Stimulated activated naive B cell treated with anti-CD40 and anti-IgM and Interleukin-4, amounts not matched to agents 10 μg/mL and 1 μg/mL and 100 μg/mL, for 72 hours (primary cell): Measurements from ENCODE around the gene SLC31A1.

ENCODE experiments used
- ATAC-seq, 2 donors: fragments of 150-1000 bp; cut with Tn5 transposase; replicated peaks; 2 replicates each; pipeline ENCODE4 v1.10.0; 2021; ENCODE audit warnings: moderate library complexity in 1 of 2
- DNase-seq: peaks from one replicate; pipeline ENCODE4 v3.0.0; 2021
- H3K27ac Mint-ChIP-seq: one replicate; pipeline ENCODE4 v1.8.0; 2022; ENCODE audit warnings: mild to moderate bottlenecking, mixed read lengths
- H3K27me3 Mint-ChIP-seq, 2 donors: one replicate each; pipeline ENCODE4 v1.8.0; 2022; ENCODE audit warnings: mixed read lengths in 2 of 2
- H3K36me3 Mint-ChIP-seq, 2 donors: one replicate each; pipeline ENCODE4 v1.8.0; 2022; ENCODE audit warnings: mixed read lengths in 2 of 2, mild to moderate bottlenecking in 1 of 2
- H3K4me1 Mint-ChIP-seq, 2 donors: one replicate each; pipeline ENCODE4 v1.8.0; 2022; ENCODE audit warnings: mixed read lengths in 2 of 2, mild to moderate bottlenecking in 1 of 2
- H3K4me3 Mint-ChIP-seq, 2 donors: one replicate each; pipeline ENCODE4 v1.8.0; 2022; ENCODE audit warnings: mild to moderate bottlenecking in 2 of 2, mixed read lengths in 2 of 2, moderate library complexity in 1 of 2
- H3K9me3 Mint-ChIP-seq, 2 donors: one replicate each; pipeline ENCODE4 v1.8.0; 2022; ENCODE audit warnings: mixed read lengths in 2 of 2, mild to moderate bottlenecking in 1 of 2

The SLC31A1 gene

GRCh38 chr9:113221003-113221799 is at the start of gene SLC31A1, which contains the start of gene FKBP15:
TSS of gene SLC31A1 (plus strand) at chr9:113221544. CDS start at chr9:113256149, 34,605 bp downstream.
TSS of gene FKBP15 (minus strand) at chr9:113221277. CDS start at chr9:113221243, 34 bp downstream.
- Mint-ChIP-seq H3K9me3 (no peaks in the 10 kb centered on the region), H3K4me1 (peaks cover 14 to 43% of the 10 kb centered on the region in 2 donors), H3K36me3 (peaks cover 7 to 10% of the 10 kb centered on the region in 2 donors), H3K4me3 (peak within 1 kb of the TSS; percentile 96 to 97), H3K27ac (peak within 1 kb of the TSS; percentile 88), H3K27me3 (no peaks in the 10 kb centered on the region)
- DNase-seq (peak; percentile 97), ATAC-seq (peak; percentile 87 to 92)

GRCh38 chr9:113173341-113173740 is 48.0 kb upstream of the SLC31A1 start:
- Mint-ChIP-seq H3K4me3 (no peak overlapping the region), H3K9me3 (peaks cover 6 to 8% of the 10 kb centered on the region in 2 donors), H3K36me3 (peaks cover 71 to 74% of the 10 kb centered on the region in 2 donors), H3K4me1 (peaks cover 4 to 8% of the 10 kb centered on the region in 2 donors), H3K27ac (no peak overlapping the region), H3K27me3 (no peaks in the 10 kb centered on the region)
- no peak for DNase-seq
- no peak for ATAC-seq

GRCh38 chr9:113176803-113177202 is 44.5 kb upstream of the SLC31A1 start:
- peaks cover 6 to 8% of the 10 kb centered on the region in 2 donors for H3K9me3 Mint-ChIP-seq
- H3K27ac Mint-ChIP-seq = no peak overlapping the region
- H3K27me3 Mint-ChIP-seq = no peaks in the 10 kb centered on the region
- no peak for DNase-seq
- peaks cover 4 to 11% of the 10 kb centered on the region in 2 donors for H3K4me1 Mint-ChIP-seq
- ATAC-seq = no peak
- peaks cover 58 to 66% of the 10 kb centered on the region in 2 donors for H3K36me3 Mint-ChIP-seq
- no peak overlapping the region for H3K4me3 Mint-ChIP-seq

- Mint-ChIP-seq H3K4me1 (peaks cover 4 to 11% of the 10 kb centered on the region in 2 donors), H3K9me3 (peaks cover 6 to 8% of the 10 kb centered on the region in 2 donors), H3K27me3 (no peaks in the 10 kb centered on the region), H3K36me3 (peaks cover 54 to 66% of the 10 kb centered on the region in 2 donors), H3K27ac (no peak overlapping the region), H3K4me3 (no peak overlapping the region)
- DNase-seq = no peak
- ATAC-seq = no peak
Observed at GRCh38 chr9:113177251-113177650, 44.1 kb upstream of the SLC31A1 start.

GRCh38 chr9:113178087-113178486 is 43.3 kb upstream of the SLC31A1 start:
- Mint-ChIP-seq H3K4me3 (no peak overlapping the region), H3K27me3 (no peaks in the 10 kb centered on the region), H3K9me3 (peaks cover 0 to under 1% of the 10 kb centered on the region in 2 donors), H3K4me1 (peaks cover 4 to 11% of the 10 kb centered on the region in 2 donors), H3K36me3 (peaks cover 50 to 64% of the 10 kb centered on the region in 2 donors), H3K27ac (peak overlapping the region; percentile 4)
- ATAC-seq (no peak), DNase-seq (no peak)

GRCh38 chr9:113179839-113180238 is 41.5 kb upstream of the SLC31A1 start:
- Mint-ChIP-seq H3K27me3 (no peaks in the 10 kb centered on the region), H3K9me3 (no peaks in the 10 kb centered on the region), H3K4me3 (no peak overlapping the region), H3K36me3 (peaks cover 38 to 67% of the 10 kb centered on the region in 2 donors), H3K4me1 (peaks cover 4 to 11% of the 10 kb centered on the region in 2 donors), H3K27ac (no peak overlapping the region)
- ATAC-seq = no peak
- DNase-seq = no peak

GRCh38 chr9:113181165-113181564 is 40.2 kb upstream of the SLC31A1 start:
- no peaks in the 10 kb centered on the region for H3K27me3 Mint-ChIP-seq
- DNase-seq (no peak), ATAC-seq (no peak)
- peaks cover 4 to 11% of the 10 kb centered on the region in 2 donors for H3K4me1 Mint-ChIP-seq
- peaks cover 39 to 75% of the 10 kb centered on the region in 2 donors for H3K36me3 Mint-ChIP-seq
- no peaks in the 10 kb centered on the region for H3K9me3 Mint-ChIP-seq
- no peak overlapping the region for H3K4me3 Mint-ChIP-seq
- H3K27ac Mint-ChIP-seq = no peak overlapping the region

- no peaks in the 10 kb centered on the region for H3K4me1 Mint-ChIP-seq
- H3K4me3 Mint-ChIP-seq = no peak overlapping the region
- H3K36me3 Mint-ChIP-seq = peaks cover 34 to 69% of the 10 kb centered on the region in 2 donors
- no peaks in the 10 kb centered on the region for H3K9me3 Mint-ChIP-seq
- no peak for ATAC-seq
- no peaks in the 10 kb centered on the region for H3K27me3 Mint-ChIP-seq
- no peak overlapping the region for H3K27ac Mint-ChIP-seq
- no peak for DNase-seq
Observed at GRCh38 chr9:113183956-113184488, 37.3 kb upstream of the SLC31A1 start.

GRCh38 chr9:113184539-113184938 is 36.8 kb upstream of the SLC31A1 start:
- no peak for ATAC-seq

GRCh38 chr9:113185271-113185670 is 36.1 kb upstream of the SLC31A1 start:
- DNase-seq (no peak), ATAC-seq (no peak)
- Mint-ChIP-seq H3K36me3 (peaks cover 33 to 68% of the 10 kb centered on the region in 2 donors), H3K27ac (no peak overlapping the region), H3K4me3 (no peak overlapping the region), H3K4me1 (no peaks in the 10 kb centered on the region), H3K27me3 (no peaks in the 10 kb centered on the region), H3K9me3 (no peaks in the 10 kb centered on the region)

More at GRCh38 chr9:113184539-113184938, 36.8 kb upstream of the SLC31A1 start:
- Mint-ChIP-seq H3K4me1 (no peaks in the 10 kb centered on the region), H3K4me3 (no peak overlapping the region), H3K36me3 (peaks cover 32 to 66% of the 10 kb centered on the region in 2 donors), H3K27ac (no peak overlapping the region), H3K9me3 (no peaks in the 10 kb centered on the region), H3K27me3 (no peaks in the 10 kb centered on the region)
- DNase-seq = no peak

GRCh38 chr9:113186137-113186755 is 35.1 kb upstream of the SLC31A1 start:
- Mint-ChIP-seq H3K36me3 (peaks cover 37 to 70% of the 10 kb centered on the region in 2 donors), H3K4me1 (no peaks in the 10 kb centered on the region), H3K4me3 (no peak overlapping the region), H3K27me3 (no peaks in the 10 kb centered on the region), H3K9me3 (no peaks in the 10 kb centered on the region), H3K27ac (no peak overlapping the region)
- DNase-seq = no peak
- no peak for ATAC-seq

- Mint-ChIP-seq H3K4me1 (no peaks in the 10 kb centered on the region), H3K27ac (no peak overlapping the region), H3K27me3 (no peaks in the 10 kb centered on the region), H3K36me3 (peaks cover 33 to 58% of the 10 kb centered on the region in 2 donors), H3K9me3 (no peaks in the 10 kb centered on the region), H3K4me3 (no peak overlapping the region)
- DNase-seq (no peak), ATAC-seq (no peak)
Observed at GRCh38 chr9:113187929-113188595, 33.3 kb upstream of the SLC31A1 start.

GRCh38 chr9:113192455-113192854 is 28.9 kb upstream of the SLC31A1 start:
- H3K4me3 Mint-ChIP-seq = no peak overlapping the region
- peaks cover 32 to 45% of the 10 kb centered on the region in 2 donors for H3K36me3 Mint-ChIP-seq
- H3K27ac Mint-ChIP-seq = no peak overlapping the region
- no peaks in the 10 kb centered on the region for H3K4me1 Mint-ChIP-seq
- H3K9me3 Mint-ChIP-seq = no peaks in the 10 kb centered on the region
- no peak for ATAC-seq
- H3K27me3 Mint-ChIP-seq = no peaks in the 10 kb centered on the region
- DNase-seq = no peak

GRCh38 chr9:113199683-113200329 is 21.5 kb upstream of the SLC31A1 start:
- no peaks in the 10 kb centered on the region for H3K9me3 Mint-ChIP-seq
- H3K4me1 Mint-ChIP-seq = peaks cover 0 to 4% of the 10 kb centered on the region in 2 donors
- H3K27me3 Mint-ChIP-seq = no peaks in the 10 kb centered on the region
- H3K27ac Mint-ChIP-seq = no peak overlapping the region
- H3K36me3 Mint-ChIP-seq = peaks cover 43 to 61% of the 10 kb centered on the region in 2 donors
- ATAC-seq (no peak), DNase-seq (no peak)
- H3K4me3 Mint-ChIP-seq = no peak overlapping the region
